Activated naive CD4-positive, alpha-beta T cell treated with anti-CD3 and anti-CD28 coated beads, Interleukin-2, amount 50 U/mL, for 72 hours (primary cell): ENCODE measurements around the gene TTLL1. TPM values are rescaled to one million over a fixed set of nuclear protein-coding genes. Genes with fewer than 3 reads are reported as not detected.
A peak's percentile ranks its signal among the peaks of the same experiment; 100 is the strongest.
"Not testable (repeated sequence)": the region's sequence is repeated elsewhere in the genome, so short reads cannot be mapped to it uniquely, and the experiment has no call there.

Experiments used
- ATAC-seq, 2 donors: fragments of 150-1000 bp; cut with Tn5 transposase; 2 replicates each; pipeline ENCODE4 v1.10.0; 2021; ENCODE audit warnings: mild to moderate bottlenecking in 2 of 2, moderate library complexity in 2 of 2
- DNase-seq, 2 donors: peaks; one replicate each; pipeline ENCODE4 v3.0.0; 2021 to 2022; ENCODE audit warnings: low spot score in 2 of 2
- H3K27ac Mint-ChIP-seq, 2 donors: one replicate each; pipeline ENCODE4 v1.8.0; 2022; ENCODE audit warnings: mild to moderate bottlenecking in 2 of 2, mixed read lengths in 2 of 2
- H3K36me3 Mint-ChIP-seq, 2 donors: one replicate each; pipeline ENCODE4 v1.8.0; 2022; ENCODE audit warnings: mixed read lengths in 2 of 2
- H3K9me3 Mint-ChIP-seq, 2 donors: one replicate each; pipeline ENCODE4 v1.8.0; 2022; ENCODE audit warnings: mixed read lengths in 2 of 2
- total RNA-seq, 2 donors: library from RNA; stranded (reverse); gene quantifications; one replicate each; pipeline ENCODE4 v1.2.3, GENCODE V29; 2022

TTLL1 gene
- total RNA-seq, 2 donors from 2014 or later: 5.6 to 6.0 TPM

DNA sequence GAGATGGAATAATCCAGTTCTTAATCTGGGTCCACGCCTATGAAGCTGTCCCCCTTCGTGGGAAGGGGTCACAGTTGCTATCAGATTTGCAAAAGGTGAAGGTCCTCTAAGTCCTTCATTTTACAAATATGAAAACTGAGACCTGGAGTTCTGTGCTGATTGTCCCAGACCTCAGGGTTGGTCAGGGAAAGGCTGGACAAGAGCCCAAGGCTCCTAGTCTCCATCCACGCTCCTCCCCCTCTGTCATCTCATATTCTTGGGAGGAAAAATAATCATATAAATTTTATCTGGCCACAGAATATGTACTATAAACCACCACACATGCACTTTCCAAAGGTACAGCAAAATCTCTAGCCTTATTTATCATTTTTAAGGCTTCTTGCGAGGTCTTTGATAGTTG is 79.7 kb downstream of the TTLL1 start:
- H3K36me3 Mint-ChIP-seq: peaks cover 0 to 4% of the 10 kb centered on the region in 2 donors
- no peaks in the 10 kb centered on the region for H3K9me3 Mint-ChIP-seq
- H3K27ac Mint-ChIP-seq: no peak overlapping the region
- DNase-seq (no peak), ATAC-seq (no peak)

DNA sequence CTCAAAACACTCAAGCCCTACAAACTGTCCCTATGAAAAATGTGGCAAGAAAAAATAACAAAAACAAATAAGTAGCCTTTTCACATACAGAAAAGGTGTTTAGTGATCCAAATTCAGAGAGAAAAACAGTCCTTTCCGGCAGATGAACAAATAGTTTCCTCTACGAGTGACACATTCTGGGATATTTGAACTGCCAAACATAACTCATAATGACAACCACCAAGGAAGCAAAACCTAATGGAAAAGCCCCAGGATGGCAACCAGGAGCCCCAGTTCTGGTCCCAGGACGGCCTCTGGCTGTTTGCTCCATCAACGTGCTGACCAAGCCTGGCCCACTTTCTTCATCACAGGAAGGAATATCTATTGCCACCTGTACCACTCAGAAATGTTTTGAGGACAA is 80.3 kb downstream of the TTLL1 start:
- no peaks in the 10 kb centered on the region for H3K9me3 Mint-ChIP-seq
- DNase-seq (no peak), ATAC-seq (no peak)
- no peak overlapping the region for H3K27ac Mint-ChIP-seq
- H3K36me3 Mint-ChIP-seq: peaks cover 0 to under 1% of the 10 kb centered on the region in 2 donors

DNA sequence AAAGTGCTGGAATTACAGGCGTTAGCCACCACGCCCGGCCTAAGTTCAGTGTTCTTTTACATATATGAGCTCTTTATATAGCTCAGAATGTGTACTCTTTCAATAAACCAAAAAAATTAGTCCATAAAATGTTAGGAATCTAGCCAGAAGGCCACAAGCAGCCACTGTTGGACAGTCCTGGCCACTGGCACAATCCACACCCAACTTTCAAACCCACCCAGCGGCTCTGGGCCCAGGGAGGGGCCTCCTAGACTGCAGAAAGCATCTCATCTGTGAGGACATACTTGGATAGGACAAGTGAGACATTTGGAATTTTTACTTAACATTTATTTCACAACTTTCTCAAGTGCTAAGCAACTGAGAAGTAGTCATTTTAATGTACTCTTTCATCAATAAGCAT is 80.7 kb downstream of the TTLL1 start:
- H3K9me3 Mint-ChIP-seq: no peaks in the 10 kb centered on the region
- peaks cover 0 to 5% of the 10 kb centered on the region in 2 donors for H3K36me3 Mint-ChIP-seq
- ATAC-seq (no peak), DNase-seq (no peak)
- H3K27ac Mint-ChIP-seq: no peak overlapping the region

DNA sequence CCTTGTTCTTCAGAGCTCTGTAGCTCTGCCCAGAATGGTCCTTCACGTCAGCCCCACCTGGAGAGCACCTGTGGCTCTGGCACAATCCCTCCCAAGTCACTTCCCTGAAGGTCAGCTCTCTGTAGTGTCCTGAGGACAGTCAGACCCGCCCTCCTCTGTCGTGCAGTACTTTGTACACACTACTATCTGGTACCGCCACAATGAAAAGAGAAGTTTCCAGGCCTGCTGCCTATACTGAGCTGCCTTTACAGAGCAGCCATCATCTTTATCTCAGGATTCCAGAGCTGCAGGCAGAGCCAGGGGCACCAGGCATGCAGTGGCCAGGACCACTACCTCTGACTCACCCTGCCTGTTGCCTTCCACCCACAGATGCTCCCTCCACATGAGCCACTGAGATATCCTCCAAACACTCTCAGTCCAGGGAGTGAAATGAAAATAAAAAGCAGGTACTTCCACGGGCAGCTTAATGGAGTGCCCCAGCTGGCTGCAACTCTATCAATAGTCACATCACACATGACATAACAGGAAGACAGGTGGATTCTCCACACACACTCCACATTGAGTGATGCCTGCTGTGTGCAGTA is 81.6 kb downstream of the TTLL1 start:
- ATAC-seq: peak; percentile 63 to 69
- peak overlapping the region in 1 of 2 donors; percentile 50 for H3K27ac Mint-ChIP-seq

DNA sequence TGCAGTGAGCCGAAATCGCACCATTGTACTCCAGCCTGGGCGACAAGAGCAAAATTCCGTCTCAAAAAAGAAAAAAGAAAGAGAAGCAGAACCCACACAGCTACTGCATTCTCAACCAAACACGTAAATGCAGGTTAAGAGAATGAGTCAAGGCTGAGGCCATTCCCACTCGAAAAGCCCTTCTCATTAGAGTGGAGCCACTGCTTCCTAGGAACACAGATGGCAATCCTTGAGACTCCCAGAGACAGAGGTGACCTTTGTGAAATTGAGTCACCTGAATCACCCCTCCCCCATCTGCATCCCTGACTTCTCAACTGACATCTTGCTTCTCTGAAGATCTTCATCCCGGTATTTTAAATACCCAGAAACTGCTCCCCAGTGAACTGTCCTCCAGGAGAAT is 82.4 kb downstream of the TTLL1 start:
- peaks cover 0 to 6% of the 10 kb centered on the region in 2 donors for H3K36me3 Mint-ChIP-seq
- H3K27ac Mint-ChIP-seq: peak overlapping the region in 1 of 2 donors; percentile 50
- no peaks in the 10 kb centered on the region for H3K9me3 Mint-ChIP-seq
- no peak for DNase-seq
- no peak for ATAC-seq

More for the DNA sequence above, 81.6 kb downstream of the TTLL1 start:
- peaks cover 0 to 6% of the 10 kb centered on the region in 2 donors for H3K36me3 Mint-ChIP-seq
- no peaks in the 10 kb centered on the region for H3K9me3 Mint-ChIP-seq
- DNase-seq: no peak

DNA sequence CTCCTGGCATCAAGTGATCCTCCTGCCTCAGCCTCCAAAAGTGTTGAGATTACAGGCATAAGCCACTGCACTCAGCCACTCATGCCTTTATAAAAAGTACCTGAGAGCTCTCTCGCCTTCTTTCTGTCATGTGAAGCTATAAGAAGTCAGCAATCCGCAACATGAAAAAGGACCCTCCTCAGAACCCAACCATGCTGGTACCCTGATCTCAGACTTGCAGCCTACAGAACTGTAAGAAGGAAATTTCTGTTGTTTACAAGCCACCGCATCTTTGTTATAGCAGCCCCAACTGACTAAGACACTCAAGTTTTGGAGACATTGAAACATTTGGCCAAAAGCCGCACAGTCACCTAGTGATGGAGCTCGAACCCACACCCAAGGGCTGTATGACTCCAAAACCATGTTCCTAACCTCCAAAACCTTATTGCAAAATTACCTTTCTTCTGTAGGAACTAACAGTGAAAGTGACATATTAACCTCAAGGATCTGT is 83.1 kb downstream of the TTLL1 start:
- no peak for DNase-seq
- Mint-ChIP-seq H3K9me3 (no peaks in the 10 kb centered on the region), H3K36me3 (peaks cover 0 to 6% of the 10 kb centered on the region in 2 donors), H3K27ac (no peak overlapping the region)
- peak in 1 of 2 donors; percentile 22 for ATAC-seq

DNA sequence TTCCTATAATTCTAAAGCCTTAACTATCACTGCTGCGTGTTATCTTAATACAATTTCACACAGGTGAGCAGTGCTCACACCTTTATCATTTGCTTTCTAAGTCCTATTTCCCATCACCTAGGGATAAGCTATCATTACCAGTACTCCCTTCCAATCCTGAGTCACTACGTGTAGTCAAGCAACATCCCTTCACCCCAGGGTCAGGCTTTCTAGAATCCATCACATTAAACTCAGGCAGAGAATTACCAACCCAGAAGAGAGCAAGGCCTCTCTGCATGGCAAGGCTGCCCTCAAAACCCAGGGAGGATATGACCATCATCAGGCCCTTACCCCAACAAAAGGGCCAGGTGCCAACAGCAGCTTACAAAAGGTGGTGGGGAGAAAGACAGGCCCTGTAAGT is 84.1 kb downstream of the TTLL1 start:
- H3K9me3 Mint-ChIP-seq: no peaks in the 10 kb centered on the region
- no peak for DNase-seq
- no peak for ATAC-seq
- H3K27ac Mint-ChIP-seq: no peak overlapping the region
- H3K36me3 Mint-ChIP-seq: peaks cover 0 to 6% of the 10 kb centered on the region in 2 donors

DNA sequence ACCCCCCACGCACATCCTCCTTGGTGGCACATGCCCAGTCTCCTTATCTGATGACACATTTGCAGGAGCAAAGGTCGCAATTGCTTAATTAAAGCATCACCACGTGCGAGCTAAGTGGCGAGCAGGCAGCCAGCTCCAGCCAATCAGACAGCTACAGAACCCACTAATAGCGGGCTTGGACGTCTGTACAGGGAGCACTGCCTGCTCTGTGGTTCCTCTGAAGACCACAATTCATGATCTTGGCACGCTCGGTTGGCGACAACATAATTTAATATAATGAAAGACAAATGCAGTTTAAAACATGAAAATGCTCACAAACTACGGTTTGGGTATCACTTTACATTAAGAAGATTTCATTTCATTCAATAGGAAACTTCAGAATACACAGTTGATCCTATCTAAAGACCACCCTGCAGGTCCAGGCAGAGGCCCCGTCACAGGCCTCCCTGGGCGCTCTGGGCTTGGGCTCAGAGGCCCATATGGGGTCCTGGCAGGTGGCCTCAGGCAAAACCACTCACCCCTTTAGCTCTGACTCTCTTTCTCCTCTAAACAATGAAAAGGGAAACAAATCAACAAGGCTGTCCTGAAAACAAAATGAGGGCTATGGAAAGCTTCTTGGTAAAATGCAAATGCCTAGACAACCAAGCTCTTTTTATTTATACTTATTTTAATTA is 84.7 kb downstream of the TTLL1 start:
- no peaks in the 10 kb centered on the region for H3K9me3 Mint-ChIP-seq
- no peak overlapping the region for H3K27ac Mint-ChIP-seq
- DNase-seq (no peak), ATAC-seq (no peak)
- peaks cover 0 to 6% of the 10 kb centered on the region in 2 donors for H3K36me3 Mint-ChIP-seq

DNA sequence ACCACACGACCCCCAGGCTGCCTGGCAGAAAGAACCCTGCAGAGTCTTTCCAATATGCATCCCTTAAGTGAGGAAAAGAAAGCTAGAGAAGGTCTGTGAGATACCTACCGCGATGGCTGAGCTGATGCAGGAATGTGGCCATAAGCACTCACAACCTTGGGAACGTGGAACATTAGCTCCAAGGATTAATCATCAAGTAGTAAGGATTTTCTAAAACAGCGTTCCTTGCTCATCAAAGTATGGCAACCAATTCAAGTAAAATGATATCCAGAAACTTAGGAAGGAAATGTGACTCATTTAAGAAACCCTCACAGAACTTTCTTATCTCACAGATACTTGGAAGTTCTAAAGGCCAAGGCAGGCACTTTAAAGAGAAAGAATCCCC is 87.0 kb downstream of the TTLL1 start:
- Mint-ChIP-seq H3K36me3 (peaks cover 0 to 6% of the 10 kb centered on the region in 2 donors), H3K9me3 (no peaks in the 10 kb centered on the region), H3K27ac (no peak overlapping the region)
- DNase-seq (no peak), ATAC-seq (peak in 1 of 2 donors; percentile 17)

DNA sequence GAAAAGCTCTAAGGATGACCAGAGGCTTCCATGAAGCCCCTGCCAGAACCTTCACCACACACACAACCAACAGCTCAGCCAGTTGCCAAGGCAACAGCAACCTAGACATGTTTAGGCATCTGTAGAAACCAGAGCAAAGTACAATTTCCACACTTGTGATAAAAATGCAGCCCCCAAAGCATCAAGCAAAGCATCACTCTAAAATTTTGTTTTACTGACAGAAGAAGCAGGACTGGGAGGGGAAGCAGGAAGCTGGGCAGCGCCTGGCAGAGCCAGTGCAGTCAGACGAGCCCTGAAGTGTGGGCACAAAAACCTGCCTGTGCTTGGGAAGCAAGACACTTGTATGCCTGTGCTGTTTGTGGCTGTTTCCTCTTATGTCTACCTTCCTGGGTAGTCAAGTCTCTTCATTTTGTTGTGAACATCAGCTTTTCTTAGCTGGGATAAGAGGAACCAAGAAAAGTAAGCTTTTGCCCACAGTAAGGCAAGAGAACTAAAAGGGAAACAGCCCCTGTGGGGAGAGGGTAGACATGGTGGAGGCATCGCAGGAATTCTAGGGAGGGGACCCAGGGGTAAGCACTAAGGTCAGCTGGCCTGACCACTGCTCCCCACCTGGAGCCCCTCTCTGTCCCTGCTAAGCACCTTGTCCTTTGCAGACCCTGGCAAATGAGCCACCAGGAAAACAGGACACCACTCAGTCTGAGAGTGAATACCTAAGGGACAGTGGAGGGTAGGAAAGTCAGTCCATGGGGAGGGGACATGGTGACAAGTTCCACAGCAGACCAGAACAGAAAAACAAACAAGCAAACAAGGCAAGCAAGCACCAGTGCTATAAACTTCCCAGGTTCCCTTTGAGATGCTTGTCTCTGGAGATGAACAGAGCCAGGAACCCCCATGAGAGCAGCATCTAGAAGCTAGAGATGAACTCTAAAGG is 87.7 kb downstream of the TTLL1 start:
- no peaks in the 10 kb centered on the region for H3K9me3 Mint-ChIP-seq
- peak overlapping the region in 1 of 2 donors; percentile 82 for H3K27ac Mint-ChIP-seq
- H3K36me3 Mint-ChIP-seq: peaks cover 0 to 6% of the 10 kb centered on the region in 2 donors
- no peak for DNase-seq
- peak in 1 of 2 donors; percentile 50 for ATAC-seq

DNA sequence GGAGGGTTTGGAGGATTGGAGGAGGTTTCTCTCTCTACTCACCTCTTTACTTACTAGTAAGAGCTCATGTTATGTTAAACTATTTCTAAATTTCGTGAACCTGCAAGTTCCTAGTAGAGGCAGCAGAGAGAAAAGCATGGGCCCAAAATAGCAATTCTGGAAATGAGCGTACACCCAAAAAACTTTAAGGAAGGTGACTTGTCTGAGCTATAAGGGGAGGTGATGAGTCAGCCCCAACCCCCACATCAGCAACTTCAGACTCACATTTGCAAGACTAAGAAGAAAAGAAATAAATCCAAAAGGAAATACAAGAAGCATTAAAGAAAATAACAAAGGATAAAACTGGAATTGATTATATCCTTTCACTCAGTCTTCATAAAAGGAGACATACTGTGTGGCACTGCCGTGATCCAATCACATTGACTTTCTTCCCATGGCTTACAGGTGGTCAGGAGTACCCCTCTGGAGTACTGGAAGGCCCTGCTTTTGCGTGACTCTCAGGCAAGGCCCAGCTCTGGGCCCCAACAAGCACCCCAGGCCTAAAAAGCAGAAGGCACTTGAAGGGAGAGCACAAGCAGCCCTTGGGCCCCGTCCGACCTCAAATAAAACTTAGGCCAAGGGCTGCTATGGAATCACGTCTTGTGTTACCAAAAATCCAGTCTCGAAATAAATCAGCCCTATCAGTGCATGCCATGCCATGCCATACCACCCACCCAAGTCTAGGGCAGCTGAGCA is 88.6 kb downstream of the TTLL1 start:
- peak in 1 of 2 donors; percentile 49 for DNase-seq
- Mint-ChIP-seq H3K27ac (peak overlapping the region in 1 of 2 donors; percentile 50), H3K36me3 (peaks cover 0 to 6% of the 10 kb centered on the region in 2 donors), H3K9me3 (no peaks in the 10 kb centered on the region)
- peak; percentile 82 to 90 for ATAC-seq

DNA sequence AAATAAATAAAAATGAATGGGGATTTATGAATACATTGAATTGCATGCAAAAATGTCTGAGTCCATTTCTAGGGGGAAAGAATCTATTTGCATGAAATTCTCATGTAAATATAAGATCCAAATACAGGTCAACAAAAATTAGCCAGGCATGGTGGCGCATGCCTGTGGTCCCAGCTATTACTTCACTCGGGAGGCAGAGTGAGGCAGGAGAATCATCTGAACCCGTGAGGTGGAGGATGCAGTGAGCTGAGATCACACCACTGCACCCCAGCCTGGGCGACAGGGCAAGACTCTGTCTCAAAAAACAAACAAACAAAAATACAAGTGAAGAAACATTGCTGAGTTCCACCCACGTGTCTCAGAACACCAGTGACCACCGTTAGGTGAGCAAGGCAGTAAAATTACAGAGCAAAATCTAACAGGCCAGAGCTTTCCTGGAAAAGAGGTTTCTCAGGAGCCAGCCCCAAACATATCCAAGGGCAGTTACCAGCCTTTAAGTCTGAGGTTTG is 91.6 kb downstream of the TTLL1 start:
- H3K9me3 Mint-ChIP-seq: no peaks in the 10 kb centered on the region
- ATAC-seq (no peak), DNase-seq (no peak)
- no peak overlapping the region for H3K27ac Mint-ChIP-seq
- H3K36me3 Mint-ChIP-seq: peaks cover 0 to 5% of the 10 kb centered on the region in 2 donors

DNA sequence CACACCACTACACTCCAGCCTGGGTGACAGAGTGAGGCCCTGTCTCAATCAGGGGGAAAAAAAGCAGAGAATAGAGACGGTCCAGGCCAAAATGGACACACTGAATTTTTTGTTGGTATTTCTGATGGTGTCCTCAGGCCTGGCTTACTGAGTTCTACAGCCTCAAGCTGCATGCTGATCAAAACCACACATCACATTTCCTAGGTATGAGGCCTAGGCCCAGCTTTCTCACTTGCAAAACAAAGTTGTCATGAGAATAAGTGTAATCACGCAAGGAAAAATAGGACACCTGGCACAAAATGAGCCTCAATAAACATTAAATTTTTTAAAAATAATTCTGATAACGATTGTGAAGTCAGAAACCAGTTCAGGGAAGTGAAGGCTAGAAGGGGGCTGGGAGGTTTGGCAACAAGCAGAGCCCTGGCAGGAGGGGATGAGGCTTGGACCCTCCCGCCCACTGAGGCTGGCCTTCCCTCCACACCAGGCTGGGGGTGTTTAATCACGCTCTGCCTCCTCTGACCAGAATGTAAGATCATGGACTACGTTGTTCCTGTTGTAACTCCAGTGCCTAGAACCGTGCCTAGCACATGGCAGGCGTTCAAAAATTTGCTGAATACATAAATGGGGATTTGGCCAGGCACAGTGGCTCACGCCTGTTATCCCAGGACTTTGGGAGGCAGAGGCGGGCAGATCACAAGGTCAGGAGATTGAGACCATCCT is 92.4 kb downstream of the TTLL1 start:
- H3K36me3 Mint-ChIP-seq: peaks cover 0 to 9% of the 10 kb centered on the region in 2 donors
- no peak overlapping the region for H3K27ac Mint-ChIP-seq
- no peaks in the 10 kb centered on the region for H3K9me3 Mint-ChIP-seq
- no peak for ATAC-seq
- no peak for DNase-seq

DNA sequence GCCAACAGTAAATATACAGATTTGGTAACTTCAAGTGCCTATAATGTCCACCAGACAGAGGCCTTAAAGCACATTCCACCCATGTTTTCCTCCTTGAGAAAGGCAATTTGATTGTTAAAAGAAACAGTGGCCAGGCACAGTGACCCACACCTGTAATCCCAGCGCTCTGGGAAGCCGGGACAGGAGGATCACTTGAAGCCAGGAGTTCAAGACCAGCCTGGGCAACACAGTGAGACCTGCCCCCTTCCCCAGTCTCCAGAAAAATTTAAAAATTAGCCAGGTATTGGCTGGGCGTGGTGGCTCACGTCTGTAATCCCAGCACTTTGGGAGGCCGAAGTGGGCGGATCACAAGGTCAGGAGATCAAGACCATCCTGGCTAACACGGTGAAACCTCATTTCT is 93.5 kb downstream of the TTLL1 start:
- DNase-seq, ATAC-seq, H3K9me3 Mint-ChIP-seq, H3K36me3 Mint-ChIP-seq: not testable (repeated sequence)
- peak overlapping the region in 1 of 2 donors; percentile 29 for H3K27ac Mint-ChIP-seq

DNA sequence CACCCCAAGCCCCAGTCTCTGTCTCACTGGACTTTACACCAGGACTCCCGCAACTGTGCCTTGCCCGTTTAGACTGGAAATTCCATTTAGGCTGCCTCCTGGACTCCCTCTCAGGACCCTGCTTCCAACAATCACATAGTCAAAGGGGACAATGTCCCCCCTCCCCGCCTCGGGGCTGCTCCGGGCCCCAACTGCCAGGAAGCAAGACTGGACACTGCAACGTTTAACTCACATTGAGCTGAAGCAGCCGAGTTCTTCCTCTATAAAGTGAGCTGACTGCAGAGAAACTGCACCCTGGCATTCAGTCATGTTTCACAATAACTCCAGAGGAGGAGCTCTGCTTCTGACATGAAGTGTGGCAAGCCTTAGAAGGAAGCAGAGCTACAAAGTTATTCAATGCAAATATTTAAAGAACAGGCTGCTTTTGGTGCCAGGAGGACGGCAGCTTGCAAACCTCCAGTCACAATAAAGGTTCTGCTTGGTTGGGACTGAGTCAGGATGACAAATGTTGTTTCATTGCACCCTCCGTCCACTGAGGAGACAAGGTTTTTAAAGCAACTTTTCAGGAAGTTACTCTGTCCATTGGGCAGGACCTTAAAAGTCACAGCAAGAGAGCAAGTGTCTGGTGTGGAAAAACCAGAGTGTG is 94.2 kb downstream of the TTLL1 start:
- Mint-ChIP-seq H3K27ac (no peak overlapping the region), H3K9me3 (no peaks in the 10 kb centered on the region)
- no peak for ATAC-seq

More for the DNA sequence above, 94.2 kb downstream of the TTLL1 start:
- H3K36me3 Mint-ChIP-seq: peaks cover 0 to 9% of the 10 kb centered on the region in 2 donors
- no peak for DNase-seq
